ENCODE results near the gene DDX17.

The DDX17 gene

DNA sequence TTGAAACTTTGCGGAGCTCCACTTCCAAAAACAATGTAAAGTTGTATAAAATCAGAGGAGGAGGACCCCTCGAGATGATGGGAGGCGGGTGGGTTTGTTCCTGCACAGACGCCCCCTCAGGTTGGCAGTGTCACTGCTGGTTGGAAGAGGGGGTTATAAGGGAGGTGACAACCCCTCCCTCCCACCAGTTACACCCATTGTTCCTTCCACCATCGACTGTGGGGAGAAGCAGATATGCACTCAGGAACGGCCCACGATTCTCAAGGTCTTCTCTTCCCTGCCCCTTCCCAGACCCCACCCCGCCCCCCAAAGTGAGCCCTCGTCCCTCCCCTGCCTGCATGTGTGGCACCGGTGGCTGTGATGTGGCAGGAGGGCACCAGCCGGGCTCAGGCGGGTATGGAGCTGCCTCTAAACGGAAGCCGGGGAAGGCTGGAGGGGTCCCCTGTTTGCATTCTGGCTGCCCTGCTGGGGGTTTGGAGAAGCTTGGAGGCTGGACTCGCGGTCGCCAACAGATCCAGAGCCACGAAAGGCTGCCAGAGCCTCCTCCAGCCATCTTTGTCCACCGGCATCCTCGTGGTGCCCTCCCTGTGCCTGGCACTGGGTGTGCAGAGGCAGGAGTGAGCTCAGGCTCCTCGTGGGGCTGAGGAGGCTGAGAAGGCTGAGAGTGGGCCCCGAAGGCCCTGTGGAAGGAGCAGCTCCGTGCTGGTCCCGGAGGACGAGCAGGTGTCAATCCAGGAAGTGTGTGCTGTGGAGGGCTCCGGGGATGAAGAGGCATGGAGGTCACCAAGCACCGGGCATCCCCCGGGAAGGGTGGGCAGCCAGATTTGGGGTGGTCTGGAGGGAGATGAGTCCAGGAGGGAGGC lies 37.4 kb downstream of the DDX17 start:
- Histone ChIP-seq H3K36me3 (replicated peaks; ENCODE audit: insufficient read depth, low read length) (no peaks in the 10 kb centered on the region), H3K27ac (ENCODE audit: low read length) (no peak overlapping the region), H3F3A (ENCODE audit: insufficient read depth, low read length) (no peaks in the 10 kb centered on the region), H3K9me2 (replicated peaks; ENCODE audit: insufficient read depth, low read length) (no peaks in the 10 kb centered on the region), H3K79me2 (ENCODE audit: low read length) (no peaks in the 10 kb centered on the region), H3K4me2 (ENCODE audit: low read depth, low read length) (peak overlapping the region; percentile 85; the same call in 1 of the 2 replicates), H3K4me3 (ENCODE audit: low read length) (peak overlapping the region; percentile 50), H4K20me1 (ENCODE audit: insufficient read depth, low read length) (no peaks in the 10 kb centered on the region), H3K27me3 (replicated peaks; ENCODE audit: insufficient read depth, low read length) (peaks cover 25% of the 10 kb centered on the region), H3K9ac (ENCODE audit: low read length) (no peak overlapping the region; the same call in 1 of the 2 replicates), H2AFZ (ENCODE audit: low read length) (peak overlapping the region; percentile 84), H3K9me3 (replicated peaks; ENCODE audit: insufficient read depth, low read length) (no peaks in the 10 kb centered on the region), H3K4me1 (ENCODE audit: low read length) (peaks cover 7% of the 10 kb centered on the region; the same call in 1 of the 2 replicates)
- TF ChIP-seq, protein P1, sequence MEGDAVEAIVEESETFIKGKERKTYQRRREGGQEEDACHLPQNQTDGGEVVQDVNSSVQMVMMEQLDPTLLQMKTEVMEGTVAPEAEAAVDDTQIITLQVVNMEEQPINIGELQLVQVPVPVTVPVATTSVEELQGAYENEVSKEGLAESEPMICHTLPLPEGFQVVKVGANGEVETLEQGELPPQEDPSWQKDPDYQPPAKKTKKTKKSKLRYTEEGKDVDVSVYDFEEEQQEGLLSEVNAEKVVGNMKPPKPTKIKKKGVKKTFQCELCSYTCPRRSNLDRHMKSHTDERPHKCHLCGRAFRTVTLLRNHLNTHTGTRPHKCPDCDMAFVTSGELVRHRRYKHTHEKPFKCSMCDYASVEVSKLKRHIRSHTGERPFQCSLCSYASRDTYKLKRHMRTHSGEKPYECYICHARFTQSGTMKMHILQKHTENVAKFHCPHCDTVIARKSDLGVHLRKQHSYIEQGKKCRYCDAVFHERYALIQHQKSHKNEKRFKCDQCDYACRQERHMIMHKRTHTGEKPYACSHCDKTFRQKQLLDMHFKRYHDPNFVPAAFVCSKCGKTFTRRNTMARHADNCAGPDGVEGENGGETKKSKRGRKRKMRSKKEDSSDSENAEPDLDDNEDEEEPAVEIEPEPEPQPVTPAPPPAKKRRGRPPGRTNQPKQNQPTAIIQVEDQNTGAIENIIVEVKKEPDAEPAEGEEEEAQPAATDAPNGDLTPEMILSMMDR (IDR thresholded peaks at IDR 0.05; ENCODE audit: low read length) = peak; percentile 9
- TF ChIP-seq EZH2 (optimal IDR thresholded peaks at IDR 0.05; ENCODE audit: low read depth, low read length) = no peak
- DNase-seq = no peak

DNA sequence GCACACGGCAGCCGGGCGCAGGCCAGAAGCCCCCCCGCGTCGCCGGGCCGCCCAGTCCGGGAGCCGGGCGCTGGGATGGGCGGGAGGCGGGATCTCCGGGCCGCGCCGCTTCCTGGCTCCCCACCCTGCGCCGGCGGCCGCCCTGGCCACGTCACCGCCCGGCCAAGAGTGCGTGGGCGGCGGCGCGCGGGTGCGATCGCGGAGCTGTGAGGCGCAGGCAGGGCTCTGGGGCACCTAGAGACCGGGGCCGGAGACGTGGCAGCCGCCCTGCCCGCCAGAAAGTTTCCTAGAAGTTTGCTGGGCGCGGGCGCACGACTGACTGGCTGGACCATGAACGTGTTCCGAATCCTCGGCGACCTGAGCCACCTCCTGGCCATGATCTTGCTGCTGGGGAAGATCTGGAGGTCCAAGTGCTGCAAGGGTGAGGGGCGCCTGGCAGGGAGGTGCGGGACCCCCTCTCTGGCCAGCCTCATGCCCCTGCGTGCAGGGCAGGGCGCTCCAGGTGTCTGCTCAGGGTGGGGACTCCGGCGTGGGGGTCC lies 38.1 kb downstream of the DDX17 start, which contains the start of gene KDELR3:
TSS of gene KDELR3 (plus strand) at position 193 of the 539 bp plus-strand sequence. CDS start at position 331, 138 bp downstream.
- peaks cover 7% of the 10 kb centered on the region; the same call in 1 of the 2 replicates for H3K4me1 ChIP-seq (ENCODE audit: low read length)
- DNase-seq = no peak
- H2AFZ ChIP-seq (ENCODE audit: low read length) = peak within 1 kb of the TSS; percentile 84
- no peaks in the 10 kb centered on the region for H3K79me2 ChIP-seq (ENCODE audit: low read length)
- H4K20me1 ChIP-seq (ENCODE audit: insufficient read depth, low read length) = no peaks in the 10 kb centered on the region
- H3K27ac ChIP-seq (ENCODE audit: low read length) = no peak within 1 kb of the TSS
- peaks cover 29% of the 10 kb centered on the region for H3K27me3 ChIP-seq (replicated peaks; ENCODE audit: insufficient read depth, low read length)
- no peaks in the 10 kb centered on the region for H3K36me3 ChIP-seq (replicated peaks; ENCODE audit: insufficient read depth, low read length)
- peak within 1 kb of the TSS; percentile 37; the same call in 1 of the 2 replicates for H3K9ac ChIP-seq (ENCODE audit: low read length)
- no peaks in the 10 kb centered on the region for H3K9me3 ChIP-seq (replicated peaks; ENCODE audit: insufficient read depth, low read length)
- peak within 1 kb of the TSS; percentile 50 for H3K4me3 ChIP-seq (ENCODE audit: low read length)
- peak within 1 kb of the TSS; percentile 85; the same call in 1 of the 2 replicates for H3K4me2 ChIP-seq (ENCODE audit: low read depth, low read length)
- TF ChIP-seq, protein P1 (IDR thresholded peaks at IDR 0.05; ENCODE audit: low read length) = no peak
- H3F3A ChIP-seq (ENCODE audit: insufficient read depth, low read length) = no peaks in the 10 kb centered on the region
- no peaks in the 10 kb centered on the region for H3K9me2 ChIP-seq (replicated peaks; ENCODE audit: insufficient read depth, low read length)

DNA sequence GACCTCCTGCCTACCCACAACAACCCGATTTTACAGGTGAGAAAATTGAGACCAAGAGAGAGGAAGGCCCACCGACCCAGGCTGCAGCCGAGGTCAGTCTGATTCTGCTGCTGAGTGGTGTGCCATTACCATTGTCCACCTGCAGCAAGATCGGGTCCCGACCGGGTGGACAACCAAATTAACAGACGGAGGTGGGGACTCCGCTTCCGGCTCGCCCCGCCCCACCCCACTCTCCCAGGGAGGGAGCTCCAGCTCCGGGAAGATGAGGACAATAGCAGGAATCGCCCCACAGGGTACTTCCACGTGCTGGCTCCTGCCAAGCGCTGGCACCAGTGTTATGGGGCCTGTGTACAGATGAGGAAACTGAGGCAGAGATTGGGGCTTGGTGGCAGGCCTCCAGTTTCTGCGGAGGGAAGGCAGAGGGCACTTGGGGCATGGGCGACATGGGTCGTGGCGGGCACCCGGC lies 38.6 kb downstream of the DDX17 start:
- TF ChIP-seq EZH2phosphoT487 (IDR thresholded peaks at IDR 0.05; ENCODE audit: low read length) (no peak), EZH2 (optimal IDR thresholded peaks at IDR 0.05; ENCODE audit: low read depth, low read length) (no peak)
- TF ChIP-seq, protein P1 (IDR thresholded peaks at IDR 0.05; ENCODE audit: low read length) = no peak
- no peaks in the 10 kb centered on the region for H4K20me1 ChIP-seq (ENCODE audit: insufficient read depth, low read length)
- H3K79me2 ChIP-seq (ENCODE audit: low read length) = no peaks in the 10 kb centered on the region
- H3K36me3 ChIP-seq (replicated peaks; ENCODE audit: insufficient read depth, low read length) = no peaks in the 10 kb centered on the region
- H3K27ac ChIP-seq (ENCODE audit: low read length) = no peak overlapping the region
- H3K27me3 ChIP-seq (replicated peaks; ENCODE audit: insufficient read depth, low read length) = peaks cover 29% of the 10 kb centered on the region
- no peak overlapping the region for H3K9ac ChIP-seq (ENCODE audit: low read length)
- H3K4me1 ChIP-seq (ENCODE audit: low read length) = peaks cover 7% of the 10 kb centered on the region; the same call in 1 of the 2 replicates
- peak overlapping the region; percentile 40; the same call in 1 of the 2 replicates for H3K4me3 ChIP-seq (ENCODE audit: low read length)
- H3K9me3 ChIP-seq (replicated peaks; ENCODE audit: insufficient read depth, low read length) = no peaks in the 10 kb centered on the region
- no peaks in the 10 kb centered on the region for H3K9me2 ChIP-seq (replicated peaks; ENCODE audit: insufficient read depth, low read length)
- no peak overlapping the region for H2AFZ ChIP-seq (ENCODE audit: low read length)
- H3K4me2 ChIP-seq (ENCODE audit: low read depth, low read length) = peak overlapping the region; percentile 85; the same call in 1 of the 2 replicates
- no peaks in the 10 kb centered on the region for H3F3A ChIP-seq (ENCODE audit: insufficient read depth, low read length)
- no peak for DNase-seq
